Stimulated activated CD8-positive, alpha-beta memory T cell treated with anti-CD3 and anti-CD28 coated beads, Interleukin-4, amount 100 ng/mL, for 24 hours (primary cell): ENCODE data around the gene ADM.

Experiments used
- DNase-seq: peaks from one replicate; pipeline ENCODE4 v3.0.0-alpha.2; 2020; ENCODE audit warnings: low read depth

The ADM gene

GRCh38 chr11:10289765-10290380 lies 15.0 kb upstream of the ADM start:
- no peak for DNase-seq

- no peak for DNase-seq
These were observed 12.9 kb upstream of the ADM start for GRCh38 chr11:10291801-10292638.

- DNase-seq = peak; percentile 69
These were observed 11.2 kb upstream of the ADM start, which contains the start of gene SBF2 for GRCh38 chr11:10293423-10294289. TSS of gene SBF2 (minus strand) at chr11:10294219. CDS start at chr11:10294069, 150 bp downstream.

DNA sequence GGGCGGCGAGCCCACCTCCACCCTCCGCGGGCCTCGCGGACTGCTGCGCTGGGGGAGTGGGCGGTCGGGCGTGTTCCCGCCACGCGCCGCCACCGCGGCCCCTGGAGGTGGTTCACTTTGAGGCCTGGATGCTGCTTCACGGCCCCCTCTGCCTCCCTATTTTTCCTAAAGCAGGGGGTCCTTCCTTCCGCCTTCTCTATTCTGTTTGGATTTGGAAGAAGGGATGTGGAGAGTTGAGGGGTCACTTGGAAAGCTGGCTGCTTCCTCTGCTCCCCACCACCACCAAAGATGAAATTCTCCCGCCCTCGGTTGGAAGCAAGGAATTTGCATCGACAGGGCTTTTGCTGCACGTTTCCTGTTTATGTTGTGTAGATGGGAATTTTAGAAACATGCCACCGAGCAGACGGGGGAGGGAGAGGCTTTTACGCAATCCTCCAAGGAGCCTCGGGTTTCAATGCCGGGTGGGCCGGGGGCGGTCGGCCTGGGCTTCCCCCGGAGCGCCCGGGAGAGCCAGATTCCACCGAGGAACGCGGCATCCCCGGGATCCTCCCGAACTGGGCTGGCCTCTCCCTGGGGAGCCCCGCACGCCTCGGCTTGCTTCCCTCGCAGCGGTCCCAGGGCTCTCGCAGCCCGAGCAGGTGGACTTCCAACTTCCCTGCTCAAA lies 10.5 kb upstream of the ADM start:
- no peak for DNase-seq

DNA sequence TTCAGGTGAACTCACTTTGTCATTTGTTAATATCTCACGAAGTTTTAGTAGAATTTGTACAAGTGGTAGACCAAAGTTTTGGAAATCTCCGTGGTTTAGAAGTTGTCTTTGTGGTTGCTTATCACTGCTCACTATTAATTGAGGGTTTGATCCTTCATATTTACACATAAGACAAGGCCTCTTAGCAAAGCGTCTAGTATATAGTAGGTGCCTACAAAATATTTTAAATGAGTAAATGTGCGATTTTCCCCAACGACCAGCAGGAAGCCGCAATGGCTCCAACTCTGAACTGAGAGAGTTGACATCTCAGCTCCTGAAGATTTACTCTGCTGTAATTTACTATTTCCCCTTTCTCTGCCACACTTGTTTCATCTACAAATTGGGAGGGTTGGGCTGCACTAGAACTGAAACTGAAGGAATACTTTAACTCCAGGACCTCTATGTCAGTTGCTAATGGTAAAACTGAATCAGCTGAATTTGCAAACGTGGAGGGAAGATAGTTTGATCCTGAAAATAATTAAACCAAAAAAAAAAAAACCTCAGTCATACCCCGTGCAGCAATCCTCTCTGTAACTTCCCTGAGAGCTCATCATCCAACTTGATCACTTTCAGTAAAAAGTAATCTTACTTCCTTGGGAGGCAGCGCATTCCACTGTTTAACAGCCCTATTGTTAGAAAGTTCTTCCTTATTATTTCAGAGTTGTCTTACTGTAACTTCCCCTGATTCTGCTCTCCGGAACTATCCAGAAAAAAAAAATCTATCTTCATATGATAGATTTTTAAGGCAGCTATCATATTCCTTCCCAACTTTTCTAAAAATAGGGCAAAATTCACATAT lies 9.6 kb upstream of the ADM start:
- no peak for DNase-seq

- DNase-seq = no peak
These were observed 6.5 kb upstream of the ADM start for GRCh38 chr11:10298342-10298741.

- DNase-seq = no peak
These were observed 3.1 kb upstream of the ADM start for GRCh38 chr11:10301656-10302358.

GRCh38 chr11:10302359-10302743 lies 2.5 kb upstream of the ADM start:
- DNase-seq = no peak

DNA sequence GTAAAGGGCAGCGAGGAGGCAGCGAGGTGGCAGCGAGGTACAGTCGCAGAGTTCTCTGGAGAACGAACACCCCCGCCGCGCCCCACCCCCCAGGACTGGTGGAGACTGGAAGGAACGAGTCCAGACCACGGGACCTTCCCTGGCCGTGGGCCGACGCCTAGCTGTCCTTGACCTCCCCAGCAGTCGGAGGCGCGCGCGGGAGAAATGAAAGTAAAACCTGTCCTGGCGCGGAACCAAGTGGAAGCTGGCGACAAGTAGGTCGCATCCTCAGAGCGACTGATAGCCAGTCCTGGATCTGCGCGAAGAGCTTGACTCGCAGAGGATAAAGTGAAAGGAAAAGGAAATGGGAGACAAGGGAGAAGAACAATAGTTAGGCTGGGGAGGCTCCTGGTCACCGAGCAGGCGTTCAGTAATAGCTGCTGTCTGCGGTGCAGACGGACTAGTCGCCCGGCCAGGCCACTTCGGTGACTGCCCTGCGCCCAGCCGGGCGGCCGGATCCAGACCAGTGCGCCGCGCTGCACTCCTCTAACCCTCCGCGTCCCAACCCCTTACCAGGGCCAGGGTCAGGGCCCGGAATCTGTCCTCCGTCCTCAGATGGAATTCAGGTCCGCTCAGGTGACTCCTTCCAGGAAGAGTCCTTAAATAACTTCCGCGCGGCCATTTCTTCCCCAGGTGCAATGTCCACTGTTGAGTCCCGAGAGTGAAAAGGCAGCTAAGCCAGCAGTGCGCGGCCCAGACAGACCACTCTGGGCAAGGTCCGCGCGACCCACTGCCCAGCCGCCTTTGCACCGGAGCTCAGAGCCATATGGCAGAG lies 1.9 kb upstream of the ADM start:
- no peak for DNase-seq

DNA sequence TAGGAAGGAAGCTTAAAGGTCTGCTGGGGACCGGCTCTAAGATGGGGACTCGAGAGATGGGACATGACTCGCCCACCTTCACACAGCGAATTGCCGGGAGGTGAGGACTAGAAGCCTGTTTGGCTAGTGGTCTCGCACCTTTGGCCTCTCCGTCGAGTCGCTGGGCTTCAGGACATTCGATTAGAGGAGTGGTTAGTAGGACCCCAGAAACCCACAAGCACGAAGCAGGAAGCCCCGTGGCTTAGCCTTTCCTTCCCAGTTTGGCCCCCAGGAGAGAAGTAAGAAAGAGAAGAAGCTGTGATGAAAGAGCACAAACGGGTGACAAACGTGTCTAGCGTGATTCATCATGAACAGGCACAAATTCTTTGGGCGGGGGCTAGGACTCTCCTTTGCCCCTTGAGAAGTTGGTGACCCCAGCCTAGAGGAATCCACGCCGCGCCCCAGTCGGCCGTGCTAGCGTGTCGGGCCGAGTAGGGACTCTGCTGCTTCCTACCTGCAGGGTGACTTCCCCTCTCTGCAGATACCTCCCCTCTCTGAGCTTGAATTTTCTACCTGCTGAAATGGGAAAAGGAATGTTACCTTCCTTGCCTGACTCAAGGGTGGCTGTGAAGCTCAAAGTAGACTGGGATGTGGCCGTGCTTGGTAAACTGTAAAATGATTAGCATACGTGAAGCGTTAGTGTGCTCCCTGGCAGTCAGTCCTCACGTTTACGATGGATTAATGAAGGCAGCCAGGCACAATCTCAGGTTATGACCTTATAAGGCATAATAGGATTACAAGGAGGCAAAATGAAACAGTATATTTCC lies 1.1 kb upstream of the ADM start:
- DNase-seq = no peak

DNA sequence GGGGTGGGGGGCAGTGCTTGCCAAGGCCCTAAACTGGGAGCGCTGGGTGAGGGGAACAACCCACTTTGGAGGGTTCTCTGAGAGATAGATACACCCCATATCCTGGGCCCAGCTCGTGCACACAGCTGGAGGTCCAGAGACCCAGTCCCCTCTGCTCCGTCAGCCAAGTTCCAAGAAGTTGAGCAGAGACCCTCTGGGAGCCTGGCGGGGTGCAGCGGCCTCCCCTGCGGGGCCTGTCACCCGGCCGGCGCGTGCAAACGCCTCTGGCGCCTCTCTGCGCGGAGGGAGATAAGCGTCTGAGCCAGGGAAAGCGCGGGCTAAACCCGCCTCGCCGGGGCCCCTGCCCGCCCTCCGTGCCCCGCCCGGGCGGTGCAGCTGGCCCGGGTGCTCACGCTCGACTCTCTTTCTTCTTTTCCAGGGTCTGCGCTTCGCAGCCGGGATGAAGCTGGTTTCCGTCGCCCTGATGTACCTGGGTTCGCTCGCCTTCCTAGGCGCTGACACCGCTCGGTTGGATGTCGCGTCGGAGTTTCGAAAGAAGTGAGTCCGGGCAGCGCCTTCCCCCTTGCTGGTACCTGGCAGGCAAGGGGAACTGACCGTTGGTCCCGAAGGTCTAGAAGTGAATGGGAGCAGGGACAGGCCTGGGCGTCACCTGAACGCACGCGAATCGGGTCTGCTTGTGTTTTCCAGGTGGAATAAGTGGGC lies 540 bp downstream of the ADM start:
- no peak for DNase-seq

DNA sequence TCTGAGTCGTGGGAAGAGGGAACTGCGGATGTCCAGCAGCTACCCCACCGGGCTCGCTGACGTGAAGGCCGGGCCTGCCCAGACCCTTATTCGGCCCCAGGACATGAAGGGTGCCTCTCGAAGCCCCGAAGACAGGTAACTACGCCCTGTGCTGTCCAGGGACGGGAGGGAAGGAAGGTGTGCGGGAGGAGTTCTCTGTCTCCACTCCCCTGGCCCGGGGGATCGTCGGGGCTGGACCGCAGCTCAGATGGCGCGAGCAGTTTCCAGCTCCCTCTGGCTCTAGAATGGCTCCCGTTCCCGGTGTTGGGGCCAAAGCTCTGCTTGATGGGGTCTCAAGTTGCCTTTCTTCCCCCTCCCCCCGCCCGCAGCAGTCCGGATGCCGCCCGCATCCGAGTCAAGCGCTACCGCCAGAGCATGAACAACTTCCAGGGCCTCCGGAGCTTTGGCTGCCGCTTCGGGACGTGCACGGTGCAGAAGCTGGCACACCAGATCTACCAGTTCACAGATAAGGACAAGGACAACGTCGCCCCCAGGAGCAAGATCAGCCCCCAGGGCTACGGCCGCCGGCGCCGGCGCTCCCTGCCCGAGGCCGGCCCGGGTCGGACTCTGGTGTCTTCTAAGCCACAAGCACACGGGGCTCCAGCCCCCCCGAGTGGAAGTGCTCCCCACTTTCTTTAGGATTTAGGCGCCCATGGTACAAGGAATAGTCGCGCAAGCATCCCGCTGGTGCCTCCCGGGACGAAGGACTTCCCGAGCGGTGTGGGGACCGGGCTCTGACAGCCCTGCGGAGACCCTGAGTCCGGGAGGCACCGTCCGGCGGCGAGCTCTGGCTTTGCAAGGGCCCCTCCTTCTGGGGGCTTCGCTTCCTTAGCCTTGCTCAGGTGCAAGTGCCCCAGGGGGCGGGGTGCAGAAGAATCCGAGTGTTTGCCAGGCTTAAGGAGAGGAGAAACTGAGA lies 1.4 kb downstream of the ADM start:
- DNase-seq = no peak

- no peak for DNase-seq
These were observed 2.1 kb downstream of the ADM start for GRCh38 chr11:10307022-10307399.

- peak; percentile 77 for DNase-seq
These were observed 2.7 kb downstream of the ADM start for GRCh38 chr11:10307400-10308200.

GRCh38 chr11:10308201-10308954 lies 3.5 kb downstream of the ADM start:
- no peak for DNase-seq
